GM12864 (cell line): ENCODE measurements around the gene SLC39A3.

Experiments used
- DNase-seq: peaks from one replicate; pipeline ENCODE4 v3.0.0-alpha.2; 2011; ENCODE audit warnings: low read depth
- H3K4me3 ChIP-seq: 2 replicates; pipeline ENCODE4 v1.5.1; 2011; ENCODE audit warnings: mild to moderate bottlenecking, low read depth, low read length, control low read depth
- TF ChIP-seq, protein P1 (sequence below): IDR thresholded peaks from 2 replicates; pipeline ENCODE4 v1.5.1; 2011; ENCODE audit warnings: low read depth, mild to moderate bottlenecking, moderate library complexity, low read length, control low read depth, inconsistent platforms; ENCODE audit errors: missing control alignments

SLC39A3 gene, protein sequence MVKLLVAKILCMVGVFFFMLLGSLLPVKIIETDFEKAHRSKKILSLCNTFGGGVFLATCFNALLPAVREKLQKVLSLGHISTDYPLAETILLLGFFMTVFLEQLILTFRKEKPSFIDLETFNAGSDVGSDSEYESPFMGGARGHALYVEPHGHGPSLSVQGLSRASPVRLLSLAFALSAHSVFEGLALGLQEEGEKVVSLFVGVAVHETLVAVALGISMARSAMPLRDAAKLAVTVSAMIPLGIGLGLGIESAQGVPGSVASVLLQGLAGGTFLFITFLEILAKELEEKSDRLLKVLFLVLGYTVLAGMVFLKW

DNA sequence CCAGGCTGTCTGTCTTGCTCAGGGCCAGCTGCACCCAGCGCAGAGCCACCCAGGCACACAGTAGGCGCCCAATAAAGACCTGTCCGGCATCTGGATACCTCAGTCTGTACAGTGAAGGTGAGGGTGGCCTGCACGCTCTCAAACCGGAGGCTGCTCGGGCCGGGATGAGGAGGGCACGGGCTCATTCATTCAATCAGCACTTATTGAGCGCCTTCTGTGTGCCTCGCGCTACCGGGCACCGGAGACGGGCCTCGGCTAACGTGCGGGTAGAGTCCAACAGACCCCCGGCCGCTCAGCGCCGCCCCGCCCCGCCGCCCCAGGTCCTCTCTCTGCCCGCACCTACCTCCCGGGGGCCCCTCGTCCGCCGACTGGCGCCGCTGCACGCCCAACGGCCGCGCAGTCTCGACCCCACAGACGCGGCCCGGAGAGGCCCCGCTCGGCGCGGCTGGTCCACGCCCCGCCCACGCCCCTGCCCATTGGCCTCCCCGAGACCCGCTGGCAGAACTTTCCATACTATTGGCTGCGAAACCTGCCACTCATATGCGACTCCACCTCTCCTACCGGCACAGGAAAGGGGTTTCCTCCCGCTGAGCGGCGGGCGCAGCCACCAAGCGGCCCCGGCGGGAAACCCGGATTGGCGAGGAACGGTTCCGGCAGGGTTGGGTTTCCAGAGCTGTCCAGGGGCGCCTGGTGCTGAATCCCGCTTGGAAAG, at the start of gene SLC39A3:
Gene SLC39A3 (minus strand): TSS at position 416 of the 712 bp plus-strand sequence. CDS start 2,760 bp downstream, outside the sequence.
- peak; percentile 98 for DNase-seq
- TF ChIP-seq, protein P1, sequence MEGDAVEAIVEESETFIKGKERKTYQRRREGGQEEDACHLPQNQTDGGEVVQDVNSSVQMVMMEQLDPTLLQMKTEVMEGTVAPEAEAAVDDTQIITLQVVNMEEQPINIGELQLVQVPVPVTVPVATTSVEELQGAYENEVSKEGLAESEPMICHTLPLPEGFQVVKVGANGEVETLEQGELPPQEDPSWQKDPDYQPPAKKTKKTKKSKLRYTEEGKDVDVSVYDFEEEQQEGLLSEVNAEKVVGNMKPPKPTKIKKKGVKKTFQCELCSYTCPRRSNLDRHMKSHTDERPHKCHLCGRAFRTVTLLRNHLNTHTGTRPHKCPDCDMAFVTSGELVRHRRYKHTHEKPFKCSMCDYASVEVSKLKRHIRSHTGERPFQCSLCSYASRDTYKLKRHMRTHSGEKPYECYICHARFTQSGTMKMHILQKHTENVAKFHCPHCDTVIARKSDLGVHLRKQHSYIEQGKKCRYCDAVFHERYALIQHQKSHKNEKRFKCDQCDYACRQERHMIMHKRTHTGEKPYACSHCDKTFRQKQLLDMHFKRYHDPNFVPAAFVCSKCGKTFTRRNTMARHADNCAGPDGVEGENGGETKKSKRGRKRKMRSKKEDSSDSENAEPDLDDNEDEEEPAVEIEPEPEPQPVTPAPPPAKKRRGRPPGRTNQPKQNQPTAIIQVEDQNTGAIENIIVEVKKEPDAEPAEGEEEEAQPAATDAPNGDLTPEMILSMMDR, result no peak
- H3K4me3 ChIP-seq, result peak within 1 kb of the TSS; percentile 97

- no peak for DNase-seq
- TF ChIP-seq, protein P1, result no peak
- H3K4me3 ChIP-seq, result no peak overlapping the region
These were observed 48.4 kb upstream of the SLC39A3 start for GRCh38 chr19:2788237-2788636.

- TF ChIP-seq, protein P1, result no peak
- DNase-seq, result no peak
- peak overlapping the region; percentile 3; the same call in 1 of the 2 replicates for H3K4me3 ChIP-seq
These were observed 47.3 kb upstream of the SLC39A3 start for GRCh38 chr19:2787115-2787514.

DNA sequence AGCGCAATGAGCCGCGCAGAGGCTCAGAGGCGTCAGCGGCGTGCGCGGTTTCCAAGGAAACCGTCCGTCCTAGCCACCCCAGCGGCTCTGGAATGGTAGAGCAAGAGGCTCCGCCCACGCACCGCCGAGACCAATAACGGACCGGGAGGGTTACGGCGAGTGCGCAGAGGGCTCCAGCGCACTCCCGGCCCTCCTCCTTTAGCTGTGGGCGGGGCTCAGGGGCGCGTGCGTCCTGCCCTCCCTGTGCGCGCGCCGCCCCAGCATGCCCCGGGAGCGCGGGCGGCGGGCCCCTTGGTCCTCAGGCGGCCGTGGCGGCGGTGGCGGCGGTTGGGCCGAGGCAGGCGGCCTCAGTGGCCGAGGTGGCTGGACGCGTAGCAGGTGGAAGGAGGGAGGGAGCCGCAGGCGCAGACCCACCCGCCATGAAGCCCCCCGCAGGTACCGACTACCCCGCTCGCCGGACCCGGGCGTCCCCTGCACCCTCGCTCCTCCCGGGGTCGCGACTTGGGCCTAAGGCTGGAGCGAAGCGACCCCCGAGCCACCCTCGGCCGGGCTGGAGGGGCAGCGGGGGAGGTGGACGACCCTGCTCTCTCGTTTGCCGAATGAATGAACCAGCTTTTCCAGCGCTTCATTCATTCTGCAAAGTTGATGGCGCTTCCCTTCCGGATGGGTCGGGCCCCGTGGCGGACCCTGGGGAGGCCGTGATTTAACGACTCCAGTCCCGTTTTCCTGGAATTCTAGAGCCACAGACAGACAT, 45.6 kb upstream of the SLC39A3 start, which contains the start of gene THOP1:
Gene THOP1 (plus strand): TSS at position 260 of the 754 bp plus-strand sequence. CDS start 160 bp downstream, at position 420.
- TF ChIP-seq, protein P1, result no peak
- DNase-seq, result peak; percentile 96
- H3K4me3 ChIP-seq, result peak within 1 kb of the TSS; percentile 90

DNA sequence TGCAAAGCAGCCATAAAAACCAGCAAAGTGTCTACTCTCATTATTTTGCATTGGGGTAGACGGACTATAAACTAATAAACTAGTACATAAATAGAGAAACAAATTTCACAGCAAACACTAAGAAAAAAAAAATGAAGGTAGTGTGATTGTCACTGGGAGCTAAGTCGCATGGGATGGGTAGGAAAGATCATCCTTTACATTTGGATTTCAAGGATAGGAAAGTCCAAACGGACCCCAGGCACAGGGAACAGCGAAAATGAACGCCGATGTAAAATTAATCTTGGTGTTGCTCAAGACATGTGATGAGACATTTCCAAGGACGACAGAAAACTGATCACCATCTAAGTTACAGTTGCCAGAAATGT, 43.9 kb upstream of the SLC39A3 start:
- TF ChIP-seq, protein P1, result no peak
- H3K4me3 ChIP-seq, result no peak overlapping the region
- no peak for DNase-seq

GRCh38 chr19:2782936-2783780, 43.3 kb upstream of the SLC39A3 start, which contains the start of gene SGTA:
Gene SGTA, minus strand, starts transcription at chr19:2783273. Its CDS starts 14,205 bp downstream, at chr19:2769068.
- peak; percentile 98 for DNase-seq
- H3K4me3 ChIP-seq, result peak within 1 kb of the TSS; percentile 97
- TF ChIP-seq, protein P1, result peak; percentile 57
